K562 (cell line): ENCODE results near the gene AQP2. TPM values are rescaled to one million over a fixed set of nuclear protein-coding genes. Genes with fewer than 3 reads are reported as not detected.

Experiments used
- ATAC-seq: fragments of 200-7000 bp; cut with Tn5 transposase; 3 replicates; pipeline ENCODE4 v1.9.1; 2020; ENCODE audit warnings: moderate library complexity
- BruUV-seq: library from RNA; stranded (reverse); fragments of 400-500 nt; replicated peaks from 2 replicates; lab custom pipeline; 2021; lab: Mats Ljungman, UMichigan
- CTCF ChIA-PET: fragments of 300-600 bp; formaldehyde crosslinking; extraction: SDS; loops from one replicate; lab custom pipeline; 2021; ENCODE audit warnings: low intra/inter-chr PET ratio; lab: Yijun Ruan, JAX
- POLR2A ChIA-PET: fragments of 300-600, 350-650 bp; sonication (Branson Sonifier 250); formaldehyde crosslinking; extraction: SDS; loops from one replicate; lab custom pipeline; 2021; ENCODE audit warnings: antibody characterized with exemption, inconsistent platforms; lab: Yijun Ruan, JAX
- DNase-seq, 4 experiments: peaks; one replicate each; pipeline versions ENCODE4 v3.0.0 to v3.0.0-alpha.2; 2011 to 2018; ENCODE audit warnings: low spot score in 3 of 4, mixed read lengths in 3 of 4; ENCODE audit errors: extremely low read depth in 1 of 4
- FAIRE-seq: peaks from 2 replicates; lab custom pipeline; 2011; peaks lifted over from hg19 to GRCh38; lab: Jason Lieb, UNC
- H2AFZ ChIP-seq: 2 replicates; pipeline ENCODE4 v1.6.0; 2011; ENCODE audit warnings: low read depth, low read length, control low read depth, inconsistent platforms
- H3K27ac ChIP-seq: fragments of 200-600 bp; 3 replicates; pipeline ENCODE4 v1.8.0; 2011; ENCODE audit warnings: low read depth, mild to moderate bottlenecking, control low read depth, inconsistent platforms, low read length, moderate library complexity, mixed read lengths; ENCODE audit errors: extremely low read depth
- H3K27me3 ChIP-seq, 2 experiments: fragments of 300-600 bp in 1 of 2; 2 replicates in 1 of 2; 3 replicates in 1 of 2; pipeline versions ENCODE4 v1.6.0 to v1.8.0; 2011; ENCODE audit warnings: inconsistent platforms in 2 of 2, low read length in 2 of 2, mild to moderate bottlenecking in 1 of 2, mixed read lengths in 1 of 2, moderate library complexity in 1 of 2; ENCODE audit not compliant: control insufficient read depth in 2 of 2, insufficient read depth in 2 of 2
- H3K36me3 ChIP-seq: fragments of 300-600 bp; 3 replicates; pipeline ENCODE4 v1.8.0; 2011; ENCODE audit warnings: mild to moderate bottlenecking, low read length, inconsistent platforms; ENCODE audit not compliant: control insufficient read depth, insufficient read depth
- H3K4me1 ChIP-seq, 2 experiments: fragments of 200-600 bp in 1 of 2; replicated peaks in 1 of 2; 2 replicates in 1 of 2; 3 replicates in 1 of 2; pipeline versions ENCODE4 v1.5.1 to v1.8.0; 2011; ENCODE audit warnings: inconsistent platforms in 2 of 2, low read length in 2 of 2, mild to moderate bottlenecking in 1 of 2, mixed read lengths in 1 of 2, moderate library complexity in 1 of 2; ENCODE audit not compliant: control insufficient read depth in 2 of 2, insufficient read depth in 2 of 2
- H3K4me2 ChIP-seq: 2 replicates; pipeline ENCODE4 v1.6.1; 2011; ENCODE audit warnings: low read length, control low read depth, inconsistent platforms, mixed read lengths; ENCODE audit not compliant: insufficient read depth
- H3K4me3 ChIP-seq: fragments of 200-600 bp; sonication (generic), shearing (Covaris generic); 2 replicates; pipeline ENCODE4 v1.5.1; 2016; ENCODE audit warnings: control low read depth, inconsistent platforms
- H3K79me2 ChIP-seq: fragments of 200-600 bp; 3 replicates; pipeline ENCODE4 v1.8.0; 2011; ENCODE audit warnings: low read length, inconsistent platforms; ENCODE audit not compliant: control insufficient read depth, insufficient read depth
- H3K9ac ChIP-seq, 2 experiments: 2 replicates each; pipeline versions ENCODE4 v1.6.0 to v1.6.1; 2011; ENCODE audit warnings: low read depth in 2 of 2, low read length in 2 of 2, control low read depth in 1 of 2, inconsistent platforms in 1 of 2, mild to moderate bottlenecking in 1 of 2, mixed read lengths in 1 of 2; ENCODE audit not compliant: insufficient read depth in 1 of 2
- H3K9me1 ChIP-seq: one replicate; pipeline ENCODE4 v1.6.0; 2011; ENCODE audit warnings: inconsistent platforms, mild to moderate bottlenecking, low read length, moderate library complexity; ENCODE audit not compliant: control insufficient read depth, insufficient read depth
- H3K9me3 ChIP-seq: replicated peaks from 2 replicates; pipeline ENCODE4 v1.5.1; 2011; ENCODE audit warnings: low read depth, low read length, inconsistent platforms; ENCODE audit not compliant: control insufficient read depth, insufficient read depth
- H4K20me1 ChIP-seq: replicated peaks from 2 replicates; pipeline ENCODE4 v1.6.1; 2011; ENCODE audit warnings: low read length, inconsistent platforms, mixed read lengths; ENCODE audit not compliant: control insufficient read depth, insufficient read depth
- E2F4 ChIP-seq: sonication (generic); formaldehyde crosslinking; IDR thresholded peaks from 2 replicates; pipeline ENCODE4 v1.8.0; 2022; ENCODE audit warnings: mild to moderate bottlenecking, low read depth, missing genetic modification reagents
- EP300 ChIP-seq: IDR thresholded peaks from 2 replicates; pipeline ENCODE4 v1.6.1; 2012; ENCODE audit warnings: low read length, improper control_type of control experiment
- HDGF ChIP-seq: fragments of 450-650 bp; IDR thresholded peaks from 2 replicates; pipeline ENCODE4 v1.6.1; 2016
- HNRNPH1 ChIP-seq: fragments of 200-400 bp; formaldehyde crosslinking; optimal IDR thresholded peaks from 2 replicates; pipeline ENCODE3; 2017; ENCODE audit warnings: low read depth, mild to moderate bottlenecking, low read length, moderate library complexity
- MNT ChIP-seq, 2 experiments: fragments of 450-650 bp; conservative IDR thresholded peaks; 2 replicates each; pipeline ENCODE4 v1.6.1; 2017; ENCODE audit warnings: mild to moderate bottlenecking in 2 of 2, moderate library complexity in 2 of 2
- PHF20 ChIP-seq: fragments of 450-650 bp; IDR thresholded peaks from 2 replicates; pipeline ENCODE4 v1.6.1; 2018; ENCODE audit not compliant: partially characterized antibody
- POLR2AphosphoS2 ChIP-seq: IDR thresholded peaks from 2 replicates; pipeline ENCODE4 v1.6.1; 2012; ENCODE audit warnings: low read length, improper control_type of control experiment
- RFX5 ChIP-seq: IDR thresholded peaks from 2 replicates; pipeline ENCODE4 v1.6.1; 2011; ENCODE audit warnings: low read depth, mild to moderate bottlenecking, improper control_type of control experiment, low read length
- TFAM ChIP-seq: fragments of 250-450 bp; sonication (Bioruptor Pico); conservative IDR thresholded peaks from 2 replicates; pipeline ENCODE4 v1.5.0; 2021; ENCODE audit warnings: mild to moderate bottlenecking, moderate library complexity
- XRCC4 ChIP-seq: IDR thresholded peaks from one replicate; pipeline ENCODE4 v1.6.1; 2011; ENCODE audit not compliant: insufficient read depth, insufficient read length; ENCODE audit errors: extremely low read depth
- ZEB2 ChIP-seq: fragments of 450-650 bp; IDR thresholded peaks from 2 replicates; pipeline ENCODE4 v1.6.1; 2016
- ZFX ChIP-seq: sonication (generic); formaldehyde crosslinking; IDR thresholded peaks from 2 replicates; pipeline ENCODE4 v1.8.0; 2022; ENCODE audit warnings: mild to moderate bottlenecking, missing genetic modification reagents, moderate library complexity
- ZNF146 ChIP-seq: IDR thresholded peaks from one replicate; pipeline ENCODE4 v1.6.1; 2018; ENCODE audit warnings: missing compliant biosample characterization; ENCODE audit not compliant: unreplicated experiment
- ZNF239 ChIP-seq: fragments of 250-450 bp; sonication (Bioruptor Pico); IDR thresholded peaks from 2 replicates; pipeline ENCODE4 v1.4.0; 2020; ENCODE audit warnings: mild to moderate bottlenecking
- ZNF384 ChIP-seq: IDR thresholded peaks from 2 replicates; pipeline ENCODE4 v1.6.1; 2012; ENCODE audit warnings: low read depth, low read length, improper control_type of control experiment
- ZNF668 ChIP-seq: fragments of 250-450 bp; sonication (Bioruptor Pico); IDR thresholded peaks from 2 replicates; pipeline ENCODE4 v1.8.0; 2022; ENCODE audit warnings: mild to moderate bottlenecking, inconsistent platforms
- in situ Hi-C: fragments of 300-500 bp; cut with MboI; formaldehyde crosslinking; loops from 4 replicates; pipeline ENCODE4 v1.15.0; 2018; ENCODE audit warnings: inconsistent platforms, mixed read lengths
- intact Hi-C: fragments of 100-400 bp; cut with micrococcal nuclease; formaldehyde crosslinking; loops from 2 replicates; pipeline ENCODE4 v1.14.2; 2022
- polyA plus RNA-seq, 8 experiments: library from polyadenylated mRNA; depleted of rRNA in 4 of 8; stranded (reverse) in 5 of 8; unstranded in 3 of 8; fragments of >200 nt; fragmentation: Nextera tagmentation in 2 of 8; fragmentation: Illumina TruSeq in 1 of 8; extraction: Ambion mirVana in 2 of 8; extraction: Trizol in 1 of 8; gene quantifications; 2 replicates each; pipeline versions ENCODE4 v1.2.1 to v1.2.3, GENCODE V29; 2011 to 2014; ENCODE audit warnings: inconsistent platforms in 1 of 8, missing spikeins in 1 of 8
- total RNA-seq, 7 experiments: library from RNA; depleted of rRNA in 6 of 7; stranded (reverse); fragments of >200 nt in 6 of 7; fragmentation: Illumina TruSeq in 2 of 7; extraction: Trizol in 2 of 7; gene quantifications; 2 replicates each; pipeline versions ENCODE4 v1.2.1 to v1.2.3, GENCODE V29; 2011 to 2021; ENCODE audit warnings: low replicate concordance in 1 of 7
- TF ChIP-seq, protein P1 (sequence below): sonication (generic); formaldehyde crosslinking; IDR thresholded peaks from 2 replicates; pipeline ENCODE4 v1.5.0; 2020; ENCODE audit warnings: missing genetic modification reagents
- TF ChIP-seq, protein P2 (sequence below): fragments of 450-650 bp; IDR thresholded peaks from 2 replicates; pipeline ENCODE4 v1.6.1; 2016; ENCODE audit warnings: antibody characterized with exemption

The AQP2 gene
- total and polyA plus RNA-seq, 9 of the 15 experiments (the other 6 are each of a cell fraction or from before 2014, with no cell fraction given), result not detected

DNA sequence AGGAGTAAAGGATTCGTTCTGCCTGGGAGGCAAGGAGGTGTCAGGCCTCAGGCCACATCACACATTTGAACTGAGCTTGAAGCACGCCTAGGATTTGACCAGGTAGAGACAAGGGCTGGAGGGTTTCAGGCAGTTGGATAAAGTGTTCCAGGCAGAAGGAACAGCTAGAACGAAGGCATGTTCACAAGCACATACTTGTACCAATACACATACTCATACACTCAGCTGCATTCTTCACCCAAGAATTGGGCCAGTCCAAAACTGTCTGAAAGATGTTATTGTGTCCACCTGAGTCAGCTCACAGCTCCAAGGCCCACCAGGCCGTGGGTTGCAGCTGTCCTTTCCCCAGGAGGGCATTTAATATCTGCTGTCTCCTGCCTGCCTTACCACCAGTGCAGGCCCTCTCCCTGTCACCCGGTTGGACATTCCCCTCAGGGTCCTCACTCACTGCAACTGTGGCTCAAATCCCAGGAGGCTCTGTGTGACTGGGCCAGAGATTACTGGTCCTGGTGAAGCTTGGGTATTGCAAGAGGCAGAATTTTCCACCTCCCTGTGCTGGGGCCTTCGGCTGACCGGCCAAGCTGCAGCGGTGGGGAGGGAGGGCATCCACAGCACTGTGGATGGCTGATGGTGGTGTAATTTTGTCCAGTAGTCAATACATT is 12.8 kb upstream of the AQP2 start (continued):
- TF ChIP-seq HNRNPH1, result no peak
- TF ChIP-seq PHF20, result no peak
- no peak for TF ChIP-seq RFX5
- TF ChIP-seq HDGF, result no peak
- no peak for TF ChIP-seq ZNF146
- no peak for TF ChIP-seq E2F4
- no peak for TF ChIP-seq XRCC4
- no peak for TF ChIP-seq ZEB2

DNA sequence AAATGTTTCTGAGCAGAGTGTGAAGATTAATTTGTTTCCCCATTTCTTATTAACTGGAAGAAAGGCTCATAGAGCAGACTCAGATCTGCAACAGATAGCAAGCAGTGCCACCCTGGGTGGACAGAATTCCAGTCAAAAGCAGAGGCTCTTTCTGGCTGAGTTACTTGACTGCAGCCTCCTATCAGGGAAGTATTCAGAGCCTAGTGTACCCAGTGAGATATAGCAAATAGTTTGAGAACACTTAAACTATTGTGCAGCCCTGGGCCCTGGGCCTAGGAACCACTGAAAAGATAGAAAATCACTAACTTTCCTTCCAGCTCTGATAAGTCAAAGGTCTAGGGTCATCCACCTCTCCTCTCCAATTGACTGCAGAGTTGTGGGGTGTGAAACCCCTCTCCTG is 11.2 kb upstream of the AQP2 start:
- Histone ChIP-seq H3K36me3 (no peaks in the 10 kb centered on the region), H3K27me3 (no peaks in the 10 kb centered on the region), H4K20me1 (no peaks in the 10 kb centered on the region), H3K9me3 (no peaks in the 10 kb centered on the region), H3K4me1 (peaks cover 0 to 7% of the 10 kb centered on the region in 2 experiments; a peak in 2 of 5 replicates), H2AFZ (no peak overlapping the region), H3K4me3 (no peak overlapping the region), H3K79me2 (no peaks in the 10 kb centered on the region), H3K4me2 (no peak overlapping the region), H3K27ac (no peak overlapping the region), H3K9ac (no peak overlapping the region), H3K9me1 (no peaks in the 10 kb centered on the region)
- POLR2A ChIA-PET, result interaction anchor here (1.0 to 1.3 kb wide), 3 partner anchors 10 to 24 kb away, joined by 3 read pairs; no protein-coding TSS in a partner anchor
- BruUV-seq, result no TSS peak
- FAIRE-seq, result no peak
- no peak for DNase-seq
- ATAC-seq, result no peak
- CTCF ChIA-PET, result no interaction called here
- intact Hi-C loops, result no loop called here
- in situ Hi-C loops, result no loop called here
- TF ChIP-seq EP300 (no peak), ZNF668 (CRISPR knock-in tag) (no peak), ZFX (CRISPR knock-in tag) (no peak), POLR2AphosphoS2 (no peak), MNT (conservative IDR thresholded peaks at IDR 0.05) (no peak), ZNF384 (no peak), TFAM (CRISPR knock-in tag) (no peak), ZNF239 (CRISPR knock-in tag) (no peak)
- TF ChIP-seq, protein P1, sequence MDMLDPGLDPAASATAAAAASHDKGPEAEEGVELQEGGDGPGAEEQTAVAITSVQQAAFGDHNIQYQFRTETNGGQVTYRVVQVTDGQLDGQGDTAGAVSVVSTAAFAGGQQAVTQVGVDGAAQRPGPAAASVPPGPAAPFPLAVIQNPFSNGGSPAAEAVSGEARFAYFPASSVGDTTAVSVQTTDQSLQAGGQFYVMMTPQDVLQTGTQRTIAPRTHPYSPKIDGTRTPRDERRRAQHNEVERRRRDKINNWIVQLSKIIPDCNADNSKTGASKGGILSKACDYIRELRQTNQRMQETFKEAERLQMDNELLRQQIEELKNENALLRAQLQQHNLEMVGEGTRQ (CRISPR knock-in tag), result no peak
- TF ChIP-seq, protein P2, sequence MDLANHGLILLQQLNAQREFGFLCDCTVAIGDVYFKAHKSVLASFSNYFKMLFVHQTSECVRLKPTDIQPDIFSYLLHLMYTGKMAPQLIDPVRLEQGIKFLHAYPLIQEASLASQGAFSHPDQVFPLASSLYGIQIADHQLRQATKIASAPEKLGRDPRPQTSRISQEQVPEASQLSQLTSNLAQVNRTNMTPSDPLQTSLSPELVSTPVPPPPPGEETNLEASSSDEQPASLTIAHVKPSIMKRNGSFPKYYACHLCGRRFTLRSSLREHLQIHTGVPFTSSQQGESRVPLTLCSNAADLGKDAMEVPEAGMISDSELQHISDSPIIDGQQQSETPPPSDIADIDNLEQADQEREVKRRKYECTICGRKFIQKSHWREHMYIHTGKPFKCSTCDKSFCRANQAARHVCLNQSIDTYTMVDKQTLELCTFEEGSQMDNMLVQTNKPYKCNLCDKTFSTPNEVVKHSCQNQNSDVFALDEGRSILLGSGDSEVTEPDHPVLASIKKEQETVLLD, result no peak
